Erythroblast (primary cell): ENCODE measurements around the gene LRMDA.

Source experiments
- GATA1 ChIP-seq: IDR thresholded peaks from 2 replicates; pipeline ENCODE4 v1.6.1; 2011; ENCODE audit warnings: low read depth, mild to moderate bottlenecking, control low read depth, low read length, moderate library complexity
- POLR2A ChIP-seq: IDR thresholded peaks from 2 replicates; pipeline ENCODE4 v1.6.1; 2011; ENCODE audit warnings: mild to moderate bottlenecking, low read length

DNA sequence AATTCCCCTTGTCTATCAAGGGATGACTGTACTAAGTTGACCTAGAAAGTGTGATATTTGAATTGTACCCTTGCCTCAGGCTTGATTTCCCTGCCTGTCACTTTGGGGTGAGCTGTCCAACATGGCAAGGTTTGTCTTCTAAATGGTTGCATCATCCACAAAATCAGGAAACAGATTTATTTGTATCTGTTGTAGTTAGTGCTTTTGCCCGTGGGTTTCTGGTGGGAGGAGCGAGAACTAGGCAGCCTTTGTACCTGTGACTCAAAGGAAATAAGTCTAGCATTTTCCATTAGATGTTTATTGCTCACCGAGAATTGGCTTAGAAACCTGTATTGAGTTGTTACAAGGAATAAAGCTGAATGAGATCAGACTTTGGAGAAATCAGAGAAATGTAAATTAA is 650.8 kb downstream of the LRMDA start:
- TF ChIP-seq POLR2A (no peak), GATA1 (no peak)
